Lung (tissue), 12 donors: ENCODE measurements around the gene MB21D2. TPM values are rescaled to one million over a fixed set of nuclear protein-coding genes. Genes with fewer than 3 reads are reported as not detected.
A peak's percentile ranks its signal among the peaks of the same experiment; 100 is the strongest.

Experiments
- ATAC-seq: fragments of 200-7000 bp; cut with Tn5 transposase; one replicate; pipeline ENCODE4 v1.9.1; 2020; ENCODE audit warnings: moderate number of reproducible peaks; ENCODE audit not compliant: insufficient read depth, low FRiP score
- DNase-seq, 3 donors: peaks; one replicate each; pipeline ENCODE4 v3.0.0-alpha.2; 2013 to 2017
- H3K27ac ChIP-seq, 2 donors: one replicate each; pipeline ENCODE4 v1.5.1; 2013; ENCODE audit warnings: mild to moderate bottlenecking in 2 of 2, moderate library complexity in 2 of 2, control low read depth in 1 of 2, inconsistent platforms in 1 of 2, low read depth in 1 of 2, low read length in 1 of 2
- H3K27me3 ChIP-seq, 3 donors: one replicate each; pipeline ENCODE4 v1.5.1; 2013; ENCODE audit warnings: low read length in 2 of 3; ENCODE audit not compliant: control insufficient read depth in 3 of 3, insufficient read depth in 3 of 3
- H3K36me3 ChIP-seq, 4 donors: one replicate each; pipeline ENCODE4 v1.5.1; 2013; ENCODE audit warnings: low read length in 4 of 4, mild to moderate bottlenecking in 1 of 4, moderate library complexity in 1 of 4; ENCODE audit not compliant: control insufficient read depth in 4 of 4, insufficient read depth in 4 of 4
- H3K4me1 ChIP-seq, 5 donors: one replicate each; pipeline ENCODE4 v1.5.1; 2013; ENCODE audit warnings: low read length in 5 of 5, mild to moderate bottlenecking in 2 of 5, moderate library complexity in 1 of 5; ENCODE audit not compliant: control insufficient read depth in 5 of 5, insufficient read depth in 5 of 5
- H3K4me3 ChIP-seq: one replicate; pipeline ENCODE4 v1.5.1; 2013; ENCODE audit warnings: mild to moderate bottlenecking, control low read depth, moderate library complexity
- H3K9ac ChIP-seq, 2 donors: one replicate each; pipeline ENCODE4 v1.5.1; 2013; ENCODE audit warnings: low read length in 2 of 2, control low read depth in 1 of 2; ENCODE audit not compliant: insufficient read depth in 1 of 2
- H3K9me3 ChIP-seq, 4 donors: one replicate each; pipeline ENCODE4 v1.5.1; 2013; ENCODE audit warnings: low read length in 3 of 4, mild to moderate bottlenecking in 1 of 4, moderate library complexity in 1 of 4; ENCODE audit not compliant: control insufficient read depth in 4 of 4, insufficient read depth in 3 of 4
- CTCF ChIP-seq: IDR thresholded peaks from 2 replicates; pipeline ENCODE4 v1.5.1; 2012; ENCODE audit warnings: mild to moderate bottlenecking; ENCODE audit errors: control extremely low read depth, extremely low read depth
- WGBS, 2 donors: extraction: QIAGEN DNeasy Blood & Tissue Kit; methylation state at CpG; one replicate each; pipeline ENCODE4 v1.1.7; 2013; 5-methylcytosine and 5-hydroxymethylcytosine counted together
- polyA plus RNA-seq, 2 donors: library from polyadenylated mRNA; stranded (reverse); fragments of 200-250 nt; gene quantifications; one replicate each; pipeline ENCODE4 v1.2.1, GENCODE V29; 2013
- total RNA-seq, 2 donors: library from RNA; depleted of rRNA in 1 of 2; stranded (reverse); fragments of >200 nt in 1 of 2; gene quantifications; one replicate each; pipeline ENCODE4 v1.2.1, GENCODE V29; 2014 to 2021
- donor health status: control.
- donor health status: control.
- donor health status: Bipolar disorder and iron deficiency.
- donor health status: healthy.
- donor health status: DM: yes; HTN: yes; CAD: no.

MB21D2 gene
- total and polyA plus RNA-seq, 4 donors, result 2.8 to 6.3 (median 4.6) TPM

- Histone ChIP-seq H3K36me3 (no peaks in the 10 kb centered on the region), H3K4me3 (no peak overlapping the region), H3K27ac (peak overlapping the region in 1 of 2 donors; percentile 58), H3K9me3 (no peaks in the 10 kb centered on the region), H3K4me1 (peaks cover 0 to 6% (median 0%) of the 10 kb centered on the region in 5 donors), H3K27me3 (no peaks in the 10 kb centered on the region), H3K9ac (no peak overlapping the region)
- ATAC-seq (no peak), DNase-seq (no peak)
- no peak for TF ChIP-seq CTCF
Observed at GRCh38 chr3:192958219-192958872, 40.7 kb upstream of the MB21D2 start.

- 9 to 10% methylated on average over 6 of the region's 6 CpGs for WGBS, 2 donors
- ATAC-seq (peak; percentile 86), DNase-seq (peak; percentile 13 to 71 (median 40))
- Histone ChIP-seq H3K4me3 (no peak overlapping the region), H3K9ac (no peak overlapping the region), H3K9me3 (no peaks in the 10 kb centered on the region), H3K36me3 (no peaks in the 10 kb centered on the region), H3K4me1 (peaks cover 0 to 6% (median 0%) of the 10 kb centered on the region in 5 donors), H3K27ac (peak overlapping the region; percentile 58 to 87), H3K27me3 (no peaks in the 10 kb centered on the region)
- TF ChIP-seq CTCF, result no peak
Observed at GRCh38 chr3:192957441-192958021, 39.9 kb upstream of the MB21D2 start.

- Histone ChIP-seq H3K9me3 (no peaks in the 10 kb centered on the region), H3K27me3 (no peaks in the 10 kb centered on the region), H3K36me3 (no peaks in the 10 kb centered on the region), H3K27ac (no peak overlapping the region), H3K4me1 (peaks cover 0 to 6% (median 0%) of the 10 kb centered on the region in 5 donors), H3K9ac (no peak overlapping the region), H3K4me3 (no peak overlapping the region)
- 94 to 95% methylated on average over 5 of the region's 5 CpGs for WGBS, 2 donors
- ATAC-seq (no peak), DNase-seq (no peak)
- TF ChIP-seq CTCF, result no peak
Observed at GRCh38 chr3:192953926-192954325, 36.3 kb upstream of the MB21D2 start.
